SKM-1 treated with dmso at 0.1 percent for 144 hours (cell line): ENCODE measurements around the gene SLC22A4.
A peak's percentile ranks its signal among the peaks of the same experiment; 100 is the strongest.

ENCODE experiments used
- DNase-seq: peaks from one replicate; lab custom pipeline; 2025; ENCODE audit not compliant: unreplicated experiment; lab: John Stamatoyannopoulos, UW

SLC22A4 gene

DNA sequence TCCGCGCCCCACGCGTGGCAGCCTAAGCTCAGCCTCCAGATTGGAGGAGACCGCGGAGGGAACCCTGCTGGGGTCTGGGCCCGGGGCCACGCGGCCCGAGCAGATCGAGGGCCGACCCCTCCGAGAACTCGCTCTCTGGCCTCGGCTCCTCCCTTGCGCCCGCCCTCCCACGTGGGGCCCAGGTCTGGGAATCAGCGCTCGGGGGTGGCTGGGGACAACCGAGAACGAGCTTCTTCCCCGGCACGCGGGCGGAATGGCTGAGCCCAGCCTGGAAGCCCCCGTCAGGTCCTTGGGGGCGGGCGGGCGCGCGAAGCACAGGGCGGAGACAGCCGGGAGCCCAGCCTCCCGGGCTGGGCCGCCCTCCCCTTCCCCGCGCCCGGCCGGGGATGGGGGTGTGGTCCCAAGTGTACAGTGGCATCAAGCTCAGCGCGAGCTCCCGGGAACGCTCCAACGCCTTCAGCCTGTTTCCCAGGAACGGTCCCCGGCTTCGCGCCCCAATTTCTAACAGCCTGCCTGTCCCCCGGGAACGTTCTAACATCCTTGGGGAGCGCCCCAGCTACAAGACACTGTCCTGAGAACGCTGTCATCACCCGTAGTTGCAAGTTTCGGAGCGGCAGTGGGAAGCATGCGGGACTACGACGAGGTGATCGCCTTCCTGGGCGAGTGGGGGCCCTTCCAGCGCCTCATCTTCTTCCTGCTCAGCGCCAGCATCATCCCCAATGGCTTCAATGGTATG, at the start of gene SLC22A4:
Gene SLC22A4, plus strand, starts transcription at position 403 of the 736 bp plus-strand sequence. Its CDS starts 223 bp downstream, at position 626.
- peak; percentile 87 for DNase-seq

DNA sequence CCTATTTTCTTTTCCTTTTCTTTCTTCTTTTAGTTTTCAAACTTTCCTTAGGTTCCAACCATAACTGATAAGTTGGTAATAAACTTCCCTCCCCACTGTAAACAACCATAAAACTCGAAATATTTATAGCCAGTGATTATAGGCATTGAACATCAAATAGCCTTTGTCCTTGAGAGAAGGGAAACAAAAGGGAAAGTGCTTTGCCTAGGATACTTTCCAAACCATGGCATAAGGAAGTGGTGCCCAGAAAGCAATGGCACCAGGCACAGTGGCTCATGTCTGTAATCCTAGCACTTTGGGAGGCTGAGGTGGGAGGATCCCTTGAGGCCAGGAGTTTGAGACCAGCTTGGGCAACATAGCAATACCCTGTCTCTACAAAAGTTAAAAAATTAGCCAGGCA, 48.6 kb upstream of the SLC22A4 start:
- DNase-seq = no peak

DNA sequence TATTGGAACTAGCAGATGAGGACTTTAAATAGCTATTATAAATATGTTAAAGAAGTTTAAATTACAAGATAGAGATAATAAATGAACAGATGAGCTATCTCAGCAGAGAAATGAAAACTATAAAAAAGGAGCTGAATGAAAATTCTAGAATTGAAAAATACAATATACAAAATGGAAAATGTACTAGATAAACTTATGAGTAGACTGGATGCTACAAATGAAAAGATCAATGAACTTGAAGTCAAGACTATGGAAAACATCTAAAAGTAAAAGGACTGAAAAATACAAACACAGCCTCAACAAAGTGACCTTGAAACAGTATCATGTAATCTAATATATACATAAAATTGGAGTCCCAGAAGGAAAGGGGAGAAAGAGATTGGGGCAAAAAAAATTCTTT, 47.4 kb upstream of the SLC22A4 start:
- no peak for DNase-seq

DNA sequence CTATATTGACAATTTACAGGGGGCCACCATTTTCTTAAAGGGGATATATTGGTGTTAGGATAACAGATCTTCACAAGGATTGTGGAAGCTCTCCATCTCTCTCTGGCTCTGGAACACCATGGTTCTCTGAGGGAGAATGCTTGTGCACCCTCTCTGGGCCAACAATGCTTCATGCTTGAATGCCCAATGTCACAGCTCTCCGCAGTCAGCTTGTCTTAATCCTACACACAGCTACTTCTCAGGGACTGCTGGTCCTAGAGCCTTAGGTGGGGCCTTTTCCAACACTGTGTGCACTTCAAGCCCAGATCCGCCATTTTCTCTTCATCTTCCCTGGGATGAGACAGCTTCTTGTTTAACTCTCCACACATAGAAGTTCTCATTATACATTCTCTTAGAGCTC, 43.6 kb upstream of the SLC22A4 start:
- DNase-seq = no peak

DNA sequence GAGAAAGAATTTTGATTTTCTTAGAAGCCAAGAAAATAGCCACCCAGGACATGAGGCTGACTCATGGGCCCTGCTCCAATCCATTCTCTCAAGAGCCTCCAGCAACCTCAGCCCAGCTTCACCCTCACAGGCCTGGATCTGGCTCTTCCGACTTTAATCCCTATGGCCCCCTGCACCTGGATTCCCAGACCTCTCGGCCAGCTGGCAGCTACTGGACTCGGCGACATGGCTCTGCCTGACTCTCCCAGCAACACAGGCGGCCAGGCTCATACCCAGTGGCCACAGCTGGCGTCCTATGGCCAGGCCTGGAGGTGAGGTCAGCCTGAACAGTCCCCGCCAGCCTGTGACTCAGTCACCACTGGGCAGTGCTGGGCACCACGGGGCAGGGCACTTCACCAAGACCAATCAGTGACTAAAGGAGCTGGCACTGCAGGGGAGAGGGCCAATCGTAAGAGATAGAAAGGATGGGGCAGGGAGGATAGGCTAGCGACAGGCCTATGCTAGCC, 42.9 kb upstream of the SLC22A4 start:
- no peak for DNase-seq

DNA sequence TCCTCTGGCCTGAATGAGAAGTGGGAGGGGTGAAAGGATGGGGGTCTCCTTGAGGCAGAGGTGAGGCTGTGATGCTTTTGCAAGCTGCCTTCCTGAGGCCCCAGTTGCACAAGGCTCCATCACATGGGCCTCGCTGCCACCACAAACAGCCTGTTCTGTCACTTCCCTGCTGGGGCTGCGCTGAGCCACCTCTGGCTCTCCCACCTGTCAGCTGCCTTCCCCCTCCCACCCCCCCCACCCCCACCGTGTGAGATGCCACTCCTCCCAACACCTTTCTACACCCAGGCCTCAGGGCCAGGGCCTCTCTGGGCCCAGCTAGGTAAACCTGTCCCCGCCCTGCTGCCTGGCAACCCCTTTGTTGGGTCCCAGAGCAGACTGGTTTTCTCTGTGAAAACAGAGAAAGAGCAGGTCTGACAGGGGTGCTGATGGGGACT, 41.2 kb upstream of the SLC22A4 start:
- peak; percentile 14 for DNase-seq

DNA sequence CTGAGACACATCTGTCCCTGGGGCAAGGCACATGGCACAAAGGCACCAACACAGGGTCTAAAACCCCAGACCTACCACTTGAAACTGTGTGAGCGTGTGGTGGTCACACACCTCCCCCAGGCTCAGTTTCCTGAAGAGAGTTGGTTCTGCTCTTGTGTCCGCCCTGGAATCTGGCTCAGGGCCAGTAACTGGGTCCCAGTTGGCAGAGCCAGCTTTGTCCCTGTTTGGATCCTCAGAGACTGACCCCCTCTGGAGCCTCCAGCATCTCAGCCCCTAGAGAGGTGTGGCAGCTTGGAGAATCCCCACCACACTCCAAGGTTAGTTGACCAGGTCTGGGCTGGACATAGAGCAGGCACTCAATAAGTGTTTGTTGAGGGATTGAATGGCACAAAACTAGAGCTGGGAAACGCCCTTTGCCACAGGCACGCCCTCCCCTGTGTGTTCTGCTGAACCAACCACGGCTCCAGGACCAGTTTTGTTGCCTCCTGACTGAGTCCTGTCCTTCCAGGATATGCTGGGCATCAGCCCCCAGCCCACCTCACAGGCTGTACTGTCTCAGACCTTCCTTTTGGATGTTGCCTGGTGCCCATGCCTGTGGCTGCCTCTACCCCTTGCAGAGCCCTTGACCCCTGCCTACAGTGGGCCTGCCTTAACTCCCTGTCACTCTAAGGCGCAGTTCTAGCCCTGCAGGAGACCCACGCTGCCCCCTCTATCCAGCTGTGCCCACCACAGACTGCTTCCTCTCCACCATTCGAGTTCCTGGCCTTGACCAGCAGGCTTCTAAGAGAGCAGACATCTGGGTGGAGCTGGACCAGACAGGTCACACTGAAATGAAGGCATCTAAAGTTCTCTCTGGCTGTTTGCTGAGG, 40.5 kb upstream of the SLC22A4 start:
- DNase-seq = no peak

DNA sequence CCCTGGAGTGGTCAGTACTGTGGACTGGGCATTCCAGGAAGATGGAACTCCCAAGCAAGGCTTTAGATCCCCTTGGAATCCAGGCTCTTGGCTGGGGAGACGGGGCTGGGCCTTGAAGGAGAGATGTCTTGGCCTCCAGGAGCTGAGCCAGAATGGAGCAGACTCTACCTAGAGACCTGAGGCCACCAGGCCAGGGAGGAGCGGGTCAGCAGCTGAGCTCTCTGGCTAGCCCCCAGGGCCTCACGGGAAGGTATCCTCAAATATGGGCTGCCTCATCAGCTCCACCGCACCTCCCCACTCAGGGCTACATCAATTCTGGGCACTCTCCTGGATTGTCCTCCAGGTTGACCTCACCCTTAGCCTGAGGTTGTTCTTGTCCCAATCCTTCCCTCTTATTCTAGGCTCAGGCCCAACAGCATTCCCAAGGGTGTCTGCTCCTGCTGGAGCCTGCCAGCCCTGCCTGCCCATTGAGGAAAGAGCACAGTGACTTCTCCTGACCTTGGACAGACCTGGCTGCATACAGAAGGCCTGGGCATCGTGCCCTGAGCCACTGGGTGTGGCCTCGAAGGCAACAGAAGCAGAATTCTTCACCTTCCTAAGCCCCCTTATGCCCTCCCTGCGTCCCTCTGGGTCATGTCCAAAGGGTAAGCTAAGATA, 39.7 kb upstream of the SLC22A4 start:
- DNase-seq = no peak

DNA sequence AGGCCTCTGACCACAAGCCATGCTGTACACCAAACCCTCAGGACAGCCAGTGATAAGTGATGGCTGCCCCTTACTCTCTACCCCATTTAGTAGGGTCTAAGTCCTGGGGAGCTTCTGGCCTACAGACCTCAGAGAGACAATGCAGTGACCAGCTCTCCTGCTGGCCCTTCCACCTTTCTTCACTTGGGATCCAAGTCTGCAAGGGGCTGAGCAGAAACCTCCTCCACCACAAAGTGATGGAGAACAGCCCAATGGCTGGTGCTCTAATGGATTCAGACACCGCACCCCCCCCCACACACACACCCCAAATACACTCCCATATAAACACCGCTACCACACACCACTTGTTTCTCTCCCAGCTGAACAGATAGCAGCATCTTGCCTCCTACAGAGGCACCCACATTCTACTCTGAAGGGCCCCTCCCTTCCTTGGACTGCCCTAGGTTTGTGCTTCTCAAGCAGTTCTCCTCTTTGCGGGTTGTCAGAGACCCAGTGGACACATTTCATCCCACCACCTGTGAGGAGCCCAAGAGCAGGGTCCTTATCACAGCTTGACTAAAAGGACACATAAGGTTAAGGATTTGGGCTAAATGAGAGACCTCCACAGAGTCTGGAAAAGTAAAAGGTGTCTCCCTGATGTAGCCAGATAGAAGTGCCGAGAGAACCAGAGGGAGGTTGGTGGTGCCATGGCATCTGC, 38.0 kb upstream of the SLC22A4 start:
- no peak for DNase-seq

DNA sequence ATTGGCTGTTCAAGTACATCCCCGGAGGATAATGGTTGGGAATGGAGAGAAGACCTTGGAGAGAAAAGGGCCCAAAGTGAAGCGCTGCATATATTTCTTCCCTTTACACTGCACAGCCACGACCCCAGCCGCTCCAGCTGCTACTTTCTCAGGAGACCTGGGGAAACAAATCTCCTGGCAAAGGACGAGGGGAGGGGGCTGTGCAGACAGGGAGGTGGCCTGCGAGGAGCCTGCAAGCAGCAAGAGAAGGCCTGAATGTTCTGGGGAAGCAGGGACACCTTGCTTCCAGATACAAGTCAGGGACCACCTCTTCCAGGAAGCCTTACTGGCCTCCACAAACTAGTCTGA, 37.4 kb upstream of the SLC22A4 start:
- DNase-seq = no peak

DNA sequence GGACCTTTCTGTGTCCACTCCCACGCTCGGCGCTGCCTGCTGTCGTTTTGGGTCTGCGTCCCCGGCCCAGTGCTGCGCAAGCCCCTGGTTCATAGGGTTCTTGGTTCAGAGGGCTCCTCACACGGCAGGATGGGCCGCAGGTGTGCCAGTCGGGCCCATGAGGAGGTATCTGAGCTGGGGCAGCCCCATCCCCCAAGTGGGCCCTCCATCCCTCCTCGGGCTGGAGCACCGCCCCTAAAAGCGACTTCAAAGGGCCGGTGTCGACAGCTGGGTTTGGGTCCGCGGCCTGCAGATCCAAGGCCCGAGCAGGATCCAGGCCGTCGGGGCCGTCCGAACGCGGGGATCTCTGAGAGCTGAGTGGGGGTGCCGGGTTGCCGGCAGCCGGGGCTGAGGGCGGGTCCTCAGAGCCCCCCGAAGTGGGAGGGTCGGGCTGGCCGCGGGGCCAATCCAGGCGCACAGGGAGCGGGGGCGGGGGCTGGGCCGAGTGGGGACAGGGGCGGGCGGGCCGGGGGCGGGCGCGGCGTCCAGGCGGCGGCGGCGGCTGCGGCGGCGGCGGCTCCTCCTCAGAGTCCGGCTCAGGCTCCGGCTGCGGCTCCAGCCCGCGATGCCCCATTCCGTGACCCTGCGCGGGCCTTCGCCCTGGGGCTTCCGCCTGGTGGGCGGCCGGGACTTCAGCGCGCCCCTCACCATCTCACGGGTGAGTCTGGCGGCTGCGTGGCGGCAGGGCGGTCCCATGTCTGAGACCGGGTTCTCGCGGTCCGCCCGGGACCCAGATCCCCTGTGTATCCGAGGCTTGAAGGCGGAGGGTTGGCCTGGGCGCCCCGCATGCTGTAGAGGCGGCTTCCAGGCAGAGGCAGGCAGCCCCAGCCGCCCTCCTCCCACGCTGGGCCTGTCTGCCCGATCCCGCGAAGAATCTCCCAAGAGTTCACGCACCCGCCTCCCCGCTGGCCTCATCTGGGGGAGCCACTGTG, 36.8 kb upstream of the SLC22A4 start, which contains the start of gene PDLIM4:
Gene PDLIM4, plus strand, starts transcription at position 566 of the 971 bp plus-strand sequence. Its CDS starts 39 bp downstream, at position 605.
- no peak for DNase-seq

DNA sequence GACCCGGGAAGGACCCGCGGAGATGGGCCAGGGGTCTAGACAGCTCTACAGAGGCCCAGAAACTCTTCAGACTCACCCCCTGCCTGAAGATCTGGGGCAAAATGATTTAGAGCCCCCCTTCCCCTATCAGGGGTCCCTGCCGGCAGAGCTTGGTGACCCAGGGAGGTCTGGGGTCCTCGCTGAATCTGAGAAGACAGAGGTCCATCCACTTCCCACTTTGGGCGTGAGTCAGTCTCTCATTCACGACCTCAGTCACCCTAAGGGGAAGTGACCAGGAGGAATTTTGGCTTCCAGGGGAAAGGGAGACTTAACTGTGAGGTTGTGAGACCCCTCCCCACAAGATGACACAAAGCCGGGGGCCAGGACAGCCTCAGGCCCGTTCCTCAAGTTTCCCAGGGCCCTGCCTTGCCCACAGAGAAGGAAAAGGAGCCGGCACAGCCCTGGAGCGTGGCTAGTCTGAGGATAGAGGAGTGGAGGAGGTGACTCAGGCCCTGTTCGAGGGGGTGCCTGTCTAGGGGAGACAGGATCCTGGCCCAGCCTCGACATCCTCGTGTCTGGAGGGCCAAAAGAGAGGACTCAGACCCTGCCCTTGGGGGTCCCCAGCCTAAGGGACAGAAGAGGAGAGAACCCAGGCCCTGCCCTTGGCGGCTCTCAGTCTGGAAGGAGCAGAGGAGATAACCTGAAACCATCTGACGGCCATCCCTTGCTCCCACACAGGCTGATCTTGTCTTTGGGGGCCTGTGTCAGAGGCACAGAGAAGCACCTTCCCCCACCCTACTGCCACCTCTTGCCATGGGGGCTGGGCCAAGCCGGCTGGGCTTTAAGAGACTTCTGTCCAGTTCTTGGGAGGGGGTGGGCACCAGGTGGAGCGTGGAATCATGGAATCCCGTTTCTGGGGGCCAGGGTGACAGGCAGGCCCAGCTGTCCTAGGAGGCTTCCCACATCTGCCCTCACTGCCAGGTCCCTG, 35.8 kb upstream of the SLC22A4 start:
- no peak for DNase-seq

DNA sequence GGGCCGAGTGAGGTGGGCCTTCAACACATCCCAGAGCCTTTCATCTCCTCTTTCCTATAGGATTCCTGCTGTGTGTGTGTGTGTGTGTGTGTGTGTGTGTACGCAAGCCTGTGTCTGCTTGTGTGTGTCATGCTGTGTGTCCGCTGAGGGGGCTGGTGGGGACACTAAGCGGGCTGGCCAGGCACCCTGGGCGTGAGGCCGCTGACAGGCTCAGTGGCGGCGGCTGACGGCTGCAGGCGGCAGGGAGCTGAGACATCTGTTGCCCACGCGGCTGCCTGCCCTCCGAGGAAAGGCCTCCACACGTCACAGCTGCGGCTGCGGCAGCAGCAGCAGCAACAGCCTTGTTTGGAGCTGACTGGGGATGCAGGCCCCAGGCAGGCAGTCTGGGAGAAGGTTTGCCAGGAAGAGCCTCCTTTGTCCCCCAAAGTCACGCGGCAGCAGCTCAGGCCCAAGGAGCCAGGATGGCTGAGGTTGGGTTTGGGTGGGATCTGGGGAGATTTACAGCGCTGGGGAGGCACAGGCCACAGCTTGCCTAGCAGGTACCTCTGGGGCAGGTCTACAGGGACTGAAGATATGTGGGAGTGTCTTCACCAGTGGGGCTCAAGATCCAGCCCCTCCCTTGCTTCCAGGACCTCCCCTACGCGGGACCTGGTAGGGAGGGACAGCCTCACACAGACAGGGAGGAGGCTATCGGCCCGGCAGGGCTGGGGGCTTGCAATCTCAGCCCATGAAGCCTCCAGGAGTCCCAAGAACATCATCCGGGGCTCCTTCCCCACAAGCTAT, 34.9 kb upstream of the SLC22A4 start:
- DNase-seq = no peak

DNA sequence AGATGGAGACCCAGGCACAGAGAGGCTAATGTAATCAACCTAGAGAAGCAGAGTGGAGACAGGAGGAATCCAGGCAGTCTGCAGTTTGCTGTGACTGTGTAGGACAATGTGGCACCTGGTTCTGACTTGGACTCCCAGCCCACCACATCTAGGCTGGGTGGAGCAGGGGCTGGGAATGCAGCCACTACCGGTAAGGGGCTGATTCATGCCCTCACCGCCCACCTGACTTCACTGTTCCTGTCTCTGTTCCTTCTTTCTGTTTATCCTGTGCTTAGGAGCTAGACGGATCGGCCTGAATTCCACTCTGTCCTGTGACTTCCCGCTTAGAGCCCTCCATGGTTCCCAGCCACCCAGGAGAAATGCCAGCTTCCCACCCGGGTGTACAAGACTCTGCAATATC, 34.1 kb upstream of the SLC22A4 start:
- no peak for DNase-seq

DNA sequence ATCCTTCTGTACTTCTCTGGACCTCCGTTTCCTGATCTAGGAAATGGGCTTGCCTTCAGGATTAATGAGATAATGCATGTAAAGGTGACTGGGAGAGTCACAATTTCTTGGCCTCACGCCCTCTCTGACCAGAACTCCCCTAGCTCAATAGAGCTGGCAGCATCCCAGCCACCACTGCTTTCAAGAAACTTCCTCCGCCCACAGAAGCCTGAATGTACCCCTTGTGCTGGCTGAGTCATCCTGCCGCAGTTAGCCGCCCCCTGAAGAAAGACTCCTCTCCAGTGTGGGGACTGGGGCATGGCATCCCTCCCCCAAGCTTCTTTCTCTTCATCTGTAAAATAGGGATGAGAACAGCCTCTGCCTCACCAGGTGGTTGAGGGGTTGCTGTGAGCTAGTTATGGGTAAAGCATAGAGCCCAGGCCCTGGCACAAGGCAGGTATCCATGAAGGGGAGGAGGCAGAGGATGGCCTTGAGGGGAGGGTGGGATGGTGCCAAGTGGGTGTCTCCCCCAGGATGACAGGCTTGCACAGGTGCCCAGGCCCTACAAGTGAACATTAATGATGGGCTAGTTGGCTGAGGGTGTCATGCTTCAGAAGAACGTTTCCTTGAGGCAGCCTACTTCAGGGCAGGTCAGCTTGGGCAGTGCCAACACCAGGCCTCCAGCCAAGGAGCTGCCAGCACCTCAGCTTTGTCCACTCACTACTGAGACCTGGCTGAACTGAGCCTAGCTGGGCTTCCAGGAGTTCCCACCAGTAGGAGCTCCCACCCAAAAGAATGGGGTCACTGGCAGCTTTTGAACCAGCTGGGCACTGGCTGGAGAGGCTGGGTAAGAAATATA, 33.3 kb upstream of the SLC22A4 start:
- DNase-seq = no peak

DNA sequence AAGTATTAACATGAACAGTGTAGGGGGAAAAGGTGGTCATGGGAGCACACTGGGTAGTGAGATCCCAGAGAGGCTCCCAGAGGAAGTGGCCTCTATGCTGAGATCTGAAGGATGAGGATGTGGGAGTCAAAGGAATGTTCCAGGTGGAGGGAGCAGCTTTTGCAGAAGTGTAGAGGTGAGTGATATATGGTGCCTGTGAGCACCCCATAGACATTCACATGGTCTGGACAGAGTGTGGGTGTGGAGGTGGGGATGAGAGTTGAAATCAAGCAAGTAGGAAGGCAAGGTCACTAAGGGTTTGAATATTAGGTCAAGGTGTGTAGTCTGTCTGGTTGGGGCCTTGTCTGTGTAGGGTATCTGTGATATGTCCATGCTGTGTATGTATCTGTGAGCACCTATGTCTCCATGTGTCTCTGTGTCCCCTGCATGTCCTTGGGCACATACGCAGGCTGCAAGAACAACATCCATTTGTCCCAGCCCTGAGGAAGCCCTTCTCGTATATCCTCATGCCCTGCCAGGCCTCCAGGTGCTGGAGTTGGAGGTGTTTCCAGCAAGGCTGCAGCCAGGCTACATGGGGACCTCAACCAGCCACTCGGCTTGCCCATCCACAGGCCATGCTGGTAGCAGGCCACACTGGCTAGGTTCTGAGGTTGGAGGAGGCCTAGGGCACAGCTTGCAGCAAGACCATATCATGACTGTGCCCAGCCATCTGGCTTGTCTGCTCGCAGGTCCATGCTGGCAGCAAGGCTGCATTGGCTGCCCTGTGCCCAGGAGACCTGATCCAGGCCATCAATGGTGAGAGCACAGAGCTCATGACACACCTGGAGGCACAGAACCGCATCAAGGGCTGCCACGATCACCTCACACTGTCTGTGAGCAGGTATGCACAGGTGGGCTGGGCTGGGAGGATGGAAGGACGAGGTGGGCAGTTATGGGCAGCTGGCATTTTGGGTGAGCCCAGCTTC, 32.0 kb upstream of the SLC22A4 start:
- DNase-seq = no peak
